K562 (cell line): ENCODE measurements around the gene YLPM1. TPM values are rescaled to one million over a fixed set of nuclear protein-coding genes. Genes with fewer than 3 reads are reported as not detected.

Source experiments
- ATAC-seq: fragments of 200-7000 bp; cut with Tn5 transposase; 3 replicates; pipeline ENCODE4 v1.9.1; 2020; ENCODE audit warnings: moderate library complexity
- BruUV-seq: library from RNA; stranded (reverse); fragments of 400-500 nt; replicated peaks from 2 replicates; lab custom pipeline; 2021; lab: Mats Ljungman, UMichigan
- CTCF ChIA-PET: fragments of 300-600 bp; formaldehyde crosslinking; extraction: SDS; loops from one replicate; lab custom pipeline; 2021; ENCODE audit warnings: low intra/inter-chr PET ratio; lab: Yijun Ruan, JAX
- POLR2A ChIA-PET: fragments of 300-600, 350-650 bp; sonication (Branson Sonifier 250); formaldehyde crosslinking; extraction: SDS; loops from one replicate; lab custom pipeline; 2021; ENCODE audit warnings: antibody characterized with exemption, inconsistent platforms; lab: Yijun Ruan, JAX
- DNase-seq, 4 experiments: peaks; one replicate each; pipeline versions ENCODE4 v3.0.0 to v3.0.0-alpha.2; 2011 to 2018; ENCODE audit warnings: low spot score in 3 of 4, mixed read lengths in 3 of 4; ENCODE audit errors: extremely low read depth in 1 of 4
- FAIRE-seq: peaks from 2 replicates; lab custom pipeline; 2011; peaks lifted over from hg19 to GRCh38; lab: Jason Lieb, UNC
- H2AFZ ChIP-seq: 2 replicates; pipeline ENCODE4 v1.6.0; 2011; ENCODE audit warnings: low read depth, low read length, control low read depth, inconsistent platforms
- H3K27ac ChIP-seq: fragments of 200-600 bp; 3 replicates; pipeline ENCODE4 v1.8.0; 2011; ENCODE audit warnings: low read depth, mild to moderate bottlenecking, control low read depth, inconsistent platforms, low read length, moderate library complexity, mixed read lengths; ENCODE audit errors: extremely low read depth
- H3K27me3 ChIP-seq, 2 experiments: fragments of 300-600 bp in 1 of 2; 2 replicates in 1 of 2; 3 replicates in 1 of 2; pipeline versions ENCODE4 v1.6.0 to v1.8.0; 2011; ENCODE audit warnings: inconsistent platforms in 2 of 2, low read length in 2 of 2, mild to moderate bottlenecking in 1 of 2, mixed read lengths in 1 of 2, moderate library complexity in 1 of 2; ENCODE audit not compliant: control insufficient read depth in 2 of 2, insufficient read depth in 2 of 2
- H3K36me3 ChIP-seq: fragments of 300-600 bp; 3 replicates; pipeline ENCODE4 v1.8.0; 2011; ENCODE audit warnings: mild to moderate bottlenecking, low read length, inconsistent platforms; ENCODE audit not compliant: control insufficient read depth, insufficient read depth
- H3K4me1 ChIP-seq, 2 experiments: fragments of 200-600 bp in 1 of 2; replicated peaks in 1 of 2; 2 replicates in 1 of 2; 3 replicates in 1 of 2; pipeline versions ENCODE4 v1.5.1 to v1.8.0; 2011; ENCODE audit warnings: inconsistent platforms in 2 of 2, low read length in 2 of 2, mild to moderate bottlenecking in 1 of 2, mixed read lengths in 1 of 2, moderate library complexity in 1 of 2; ENCODE audit not compliant: control insufficient read depth in 2 of 2, insufficient read depth in 2 of 2
- H3K4me2 ChIP-seq: 2 replicates; pipeline ENCODE4 v1.6.1; 2011; ENCODE audit warnings: low read length, control low read depth, inconsistent platforms, mixed read lengths; ENCODE audit not compliant: insufficient read depth
- H3K4me3 ChIP-seq: fragments of 200-600 bp; sonication (generic), shearing (Covaris generic); 2 replicates; pipeline ENCODE4 v1.5.1; 2016; ENCODE audit warnings: control low read depth, inconsistent platforms
- H3K79me2 ChIP-seq: fragments of 200-600 bp; 3 replicates; pipeline ENCODE4 v1.8.0; 2011; ENCODE audit warnings: low read length, inconsistent platforms; ENCODE audit not compliant: control insufficient read depth, insufficient read depth
- H3K9ac ChIP-seq, 2 experiments: 2 replicates each; pipeline versions ENCODE4 v1.6.0 to v1.6.1; 2011; ENCODE audit warnings: low read depth in 2 of 2, low read length in 2 of 2, control low read depth in 1 of 2, inconsistent platforms in 1 of 2, mild to moderate bottlenecking in 1 of 2, mixed read lengths in 1 of 2; ENCODE audit not compliant: insufficient read depth in 1 of 2
- H3K9me1 ChIP-seq: one replicate; pipeline ENCODE4 v1.6.0; 2011; ENCODE audit warnings: inconsistent platforms, mild to moderate bottlenecking, low read length, moderate library complexity; ENCODE audit not compliant: control insufficient read depth, insufficient read depth
- H3K9me3 ChIP-seq: replicated peaks from 2 replicates; pipeline ENCODE4 v1.5.1; 2011; ENCODE audit warnings: low read depth, low read length, inconsistent platforms; ENCODE audit not compliant: control insufficient read depth, insufficient read depth
- H4K20me1 ChIP-seq: replicated peaks from 2 replicates; pipeline ENCODE4 v1.6.1; 2011; ENCODE audit warnings: low read length, inconsistent platforms, mixed read lengths; ENCODE audit not compliant: control insufficient read depth, insufficient read depth
- ATF7 ChIP-seq: fragments of 450-650 bp; IDR thresholded peaks from 2 replicates; pipeline ENCODE4 v1.7.1; 2014; ENCODE audit warnings: mild to moderate bottlenecking, moderate library complexity
- CCNT2 ChIP-seq: IDR thresholded peaks from 2 replicates; pipeline ENCODE4 v1.6.1; 2011; ENCODE audit warnings: borderline replicate concordance, low read depth, mild to moderate bottlenecking, moderate library complexity, mixed read lengths, low read length; ENCODE audit not compliant: insufficient read length; ENCODE audit errors: extremely low read depth
- CEBPG ChIP-seq, 3 experiments: fragments of 200-800 bp in 1 of 3; sonication (Bioruptor generic) in 1 of 3; sonication (generic) in 1 of 3; formaldehyde crosslinking in 1 of 3; IDR thresholded peaks in 2 of 3; conservative IDR thresholded peaks in 1 of 3; 2 replicates each; pipeline versions ENCODE4 v1.6.1 to v1.8.0; 2016 to 2022; ENCODE audit warnings: missing compliant biosample characterization in 2 of 3, missing genetic modification characterization in 2 of 3, mild to moderate bottlenecking in 1 of 3, missing genetic modification reagents in 1 of 3
- SMAD3 ChIP-seq: fragments of 450-650 bp; formaldehyde crosslinking; conservative IDR thresholded peaks from 2 replicates; pipeline ENCODE4 v1.4.0; 2020; ENCODE audit warnings: mild to moderate bottlenecking
- SPI1 ChIP-seq: IDR thresholded peaks from 2 replicates; pipeline ENCODE4 v1.6.1; 2011; ENCODE audit warnings: low read depth, low read length, control low read depth, borderline replicate concordance
- SRF ChIP-seq, 2 experiments: fragments of 250-450, 450-650 bp in 1 of 2; sonication (Bioruptor Pico) in 1 of 2; sonication (generic) in 1 of 2; formaldehyde crosslinking; IDR thresholded peaks; 2 replicates each; pipeline versions ENCODE4 v1.5.0 to v1.5.1; 2020 to 2022; ENCODE audit warnings: mild to moderate bottlenecking in 1 of 2, missing genetic modification reagents in 1 of 2
- ZC3H4 ChIP-seq: sonication (generic); formaldehyde crosslinking; IDR thresholded peaks from 2 replicates; pipeline ENCODE4 v1.9.0; 2021; ENCODE audit warnings: missing genetic modification reagents, borderline replicate concordance
- ZNF263 ChIP-seq: sonication (generic); formaldehyde crosslinking; IDR thresholded peaks from 2 replicates; pipeline ENCODE4 v1.8.0; 2022; ENCODE audit warnings: mild to moderate bottlenecking, missing genetic modification reagents, borderline replicate concordance
- ZNF785 ChIP-seq: fragments of 250-450 bp; sonication (Bioruptor Pico); IDR thresholded peaks from 2 replicates; pipeline ENCODE4 v1.4.0; 2020; ENCODE audit warnings: mild to moderate bottlenecking
- WGBS: fragments of 100-300 bp; shearing (Covaris generic); methylation state at CpG from one replicate; pipeline ENCODE4 v1.1.6; 2016; ENCODE audit warnings: low coverage, mixed read lengths; ENCODE audit not compliant: insufficient coverage; ENCODE audit errors: missing lambda C conversion rate; 5-methylcytosine and 5-hydroxymethylcytosine counted together
- in situ Hi-C: fragments of 300-500 bp; cut with MboI; formaldehyde crosslinking; loops from 4 replicates; pipeline ENCODE4 v1.15.0; 2018; ENCODE audit warnings: inconsistent platforms, mixed read lengths
- intact Hi-C: fragments of 100-400 bp; cut with micrococcal nuclease; formaldehyde crosslinking; loops from 2 replicates; pipeline ENCODE4 v1.14.2; 2022
- polyA plus RNA-seq, 8 experiments: library from polyadenylated mRNA; depleted of rRNA in 4 of 8; stranded (reverse) in 5 of 8; unstranded in 3 of 8; fragments of >200 nt; fragmentation: Nextera tagmentation in 2 of 8; fragmentation: Illumina TruSeq in 1 of 8; extraction: Ambion mirVana in 2 of 8; extraction: Trizol in 1 of 8; gene quantifications; 2 replicates each; pipeline versions ENCODE4 v1.2.1 to v1.2.3, GENCODE V29; 2011 to 2014; ENCODE audit warnings: inconsistent platforms in 1 of 8, missing spikeins in 1 of 8
- total RNA-seq, 7 experiments: library from RNA; depleted of rRNA in 6 of 7; stranded (reverse); fragments of >200 nt in 6 of 7; fragmentation: Illumina TruSeq in 2 of 7; extraction: Trizol in 2 of 7; gene quantifications; 2 replicates each; pipeline versions ENCODE4 v1.2.1 to v1.2.3, GENCODE V29; 2011 to 2021; ENCODE audit warnings: low replicate concordance in 1 of 7
- TF ChIP-seq, protein P1 (sequence below): fragments of 250-450 bp; sonication (Bioruptor Pico); IDR thresholded peaks from 2 replicates; pipeline ENCODE4 v1.5.0; 2021
- TF ChIP-seq, protein P2 (sequence below), 2 experiments: fragments of 450-650 bp in 1 of 2; sonication (generic) in 1 of 2; formaldehyde crosslinking in 1 of 2; IDR thresholded peaks in 1 of 2; conservative IDR thresholded peaks in 1 of 2; 2 replicates each; pipeline versions ENCODE4 v1.6.1 to v1.8.1; 2016 to 2023; ENCODE audit warnings: mild to moderate bottlenecking in 2 of 2, moderate library complexity in 2 of 2, inconsistent platforms in 1 of 2, missing genetic modification reagents in 1 of 2

The YLPM1 gene
- total and polyA plus RNA-seq, 9 of the 15 experiments (the other 6 are each of a cell fraction or from before 2014, with no cell fraction given), result 7.2 to 32.7 (median 14.6) TPM

DNA sequence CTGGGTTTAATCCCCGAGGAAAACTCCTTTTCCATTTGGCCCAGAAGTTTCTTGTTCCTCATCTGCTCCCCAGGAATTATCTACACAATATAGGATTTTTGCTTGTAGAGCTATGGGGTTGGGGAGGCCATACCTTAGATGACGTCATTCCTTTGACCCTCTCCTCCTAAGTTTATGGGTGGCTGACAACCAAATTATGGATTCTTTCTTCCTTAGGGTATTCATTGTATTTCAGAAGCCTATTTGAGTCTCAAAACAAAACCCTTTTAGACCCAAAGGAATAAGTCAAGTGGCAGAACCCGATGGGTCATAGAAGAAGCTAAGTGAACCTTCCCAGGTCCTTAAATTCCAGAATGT is 98.6 kb downstream of the YLPM1 start:
- ATAC-seq, result no peak
- Histone ChIP-seq H3K4me1 (no peaks in the 10 kb centered on the region; a peak in 1 of 5 replicates), H3K27me3 (no peaks in the 10 kb centered on the region), H2AFZ (no peak overlapping the region), H3K9ac (no peak overlapping the region), H3K79me2 (no peaks in the 10 kb centered on the region), H3K4me2 (no peak overlapping the region), H3K27ac (no peak overlapping the region), H3K4me3 (no peak overlapping the region), H3K9me1 (no peaks in the 10 kb centered on the region), H3K36me3 (no peaks in the 10 kb centered on the region), H3K9me3 (no peaks in the 10 kb centered on the region), H4K20me1 (no peaks in the 10 kb centered on the region; the same call in 1 of the 2 replicates)
- no peak for TF ChIP-seq ZNF263 (CRISPR knock-in tag)
- no peak for TF ChIP-seq ZC3H4
- TF ChIP-seq CCNT2, result no peak
- TF ChIP-seq SMAD3 (CRISPR knock-in tag), result no peak
- TF ChIP-seq, protein P1, sequence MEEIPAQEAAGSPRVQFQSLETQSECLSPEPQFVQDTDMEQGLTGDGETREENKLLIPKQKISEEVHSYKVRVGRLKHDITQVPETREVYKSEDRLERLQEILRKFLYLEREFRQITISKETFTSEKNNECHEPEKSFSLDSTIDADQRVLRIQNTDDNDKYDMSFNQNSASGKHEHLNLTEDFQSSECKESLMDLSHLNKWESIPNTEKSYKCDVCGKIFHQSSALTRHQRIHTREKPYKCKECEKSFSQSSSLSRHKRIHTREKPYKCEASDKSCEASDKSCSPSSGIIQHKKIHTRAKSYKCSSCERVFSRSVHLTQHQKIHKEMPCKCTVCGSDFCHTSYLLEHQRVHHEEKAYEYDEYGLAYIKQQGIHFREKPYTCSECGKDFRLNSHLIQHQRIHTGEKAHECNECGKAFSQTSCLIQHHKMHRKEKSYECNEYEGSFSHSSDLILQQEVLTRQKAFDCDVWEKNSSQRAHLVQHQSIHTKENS (CRISPR knock-in tag), result no peak
- peak; percentile 39; the same call in 1 of the 2 replicates for TF ChIP-seq ATF7
- no peak for TF ChIP-seq ZNF785 (CRISPR knock-in tag)
- TF ChIP-seq CEBPG (CRISPR knock-in tag; IDR thresholded peaks at IDR 0.05), result no peak
- no peak for TF ChIP-seq CEBPG (tag; conservative IDR thresholded peaks at IDR 0.05 in 1 of 2, IDR thresholded peaks at IDR 0.05 in 1 of 2)
- no peak for TF ChIP-seq SRF (CRISPR knock-in tag; IDR thresholded peaks at IDR 0.05)
- TF ChIP-seq, protein P2, sequence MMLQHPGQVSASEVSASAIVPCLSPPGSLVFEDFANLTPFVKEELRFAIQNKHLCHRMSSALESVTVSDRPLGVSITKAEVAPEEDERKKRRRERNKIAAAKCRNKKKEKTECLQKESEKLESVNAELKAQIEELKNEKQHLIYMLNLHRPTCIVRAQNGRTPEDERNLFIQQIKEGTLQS (IDR thresholded peaks at IDR 0.05), result peak; percentile 31; the same call in 1 of the 2 replicates
- TF ChIP-seq, protein P2 (CRISPR knock-in tag; conservative IDR thresholded peaks at IDR 0.05), result no peak
- TF ChIP-seq SPI1, result no peak
- in situ Hi-C loops (loop anchor here (5.0 to 10.0 kb wide), 2 partner anchors 41 to 443 kb away; no protein-coding TSS in a partner anchor), intact Hi-C loops (loop anchor here (1.0 to 5.0 kb wide), 3 partner anchors 44 to 436 kb away; no protein-coding TSS in a partner anchor)
- WGBS, result 19% methylated on average over 3 of the region's 3 CpGs
- no TSS peak for BruUV-seq
- ChIA-PET CTCF (interaction anchor here (1.9 to 2.1 kb wide), 2 partner anchors 43 to 227 kb away, joined by 19 to 23 read pairs; no protein-coding TSS in a partner anchor), POLR2A (interaction anchor here (0.9 to 1.5 kb wide), 6 partner anchors 11 to 163 kb away, joined by 3 to 6 read pairs (median 4); no protein-coding TSS in a partner anchor)
- no peak for FAIRE-seq
- no peak for DNase-seq
